Mesenchymal stem cell (in vitro differentiated cells and primary cell): Measurements from ENCODE around the gene DENND4C.

Experiments used
- DNase-seq: peaks from one replicate; pipeline ENCODE4 v3.0.0-alpha.2; 2013
- H2AFZ ChIP-seq: one replicate; pipeline ENCODE4 v1.6.1; 2013; ENCODE audit warnings: low read depth, mild to moderate bottlenecking, control low read depth, inconsistent platforms, low read length, moderate library complexity
- H2AK5ac ChIP-seq: 2 replicates; pipeline ENCODE4 v1.6.1; 2013; ENCODE audit warnings: low read length, moderate library complexity, mild to moderate bottlenecking, inconsistent platforms; ENCODE audit not compliant: severe bottlenecking
- H2BK120ac ChIP-seq: one replicate; pipeline ENCODE4 v1.6.1; 2013; ENCODE audit warnings: low read depth, mild to moderate bottlenecking, inconsistent platforms, low read length, moderate library complexity
- H2BK12ac ChIP-seq, 2 experiments: one replicate each; pipeline ENCODE4 v1.6.1; 2013; ENCODE audit warnings: inconsistent platforms in 2 of 2, low read length in 2 of 2, mild to moderate bottlenecking in 2 of 2, moderate library complexity in 2 of 2, control low read depth in 1 of 2
- H2BK15ac ChIP-seq: one replicate; pipeline ENCODE4 v1.6.1; 2013; ENCODE audit warnings: mild to moderate bottlenecking, low read depth, inconsistent platforms; ENCODE audit not compliant: poor library complexity, severe bottlenecking
- H2BK5ac ChIP-seq: 2 replicates; pipeline ENCODE4 v1.6.1; 2013; ENCODE audit warnings: low read depth, mild to moderate bottlenecking, low read length, control low read depth, inconsistent platforms; ENCODE audit not compliant: poor library complexity, severe bottlenecking
- H3K14ac ChIP-seq, 2 experiments: one replicate each; pipeline ENCODE4 v1.6.1; 2013; ENCODE audit warnings: inconsistent platforms in 2 of 2, low read length in 2 of 2, control low read depth in 1 of 2, mild to moderate bottlenecking in 1 of 2, moderate library complexity in 1 of 2
- H3K18ac ChIP-seq, 2 experiments: one replicate each; pipeline ENCODE4 v1.6.1; 2013; ENCODE audit warnings: inconsistent platforms in 2 of 2, low read length in 2 of 2, control low read depth in 1 of 2, low read depth in 1 of 2, mild to moderate bottlenecking in 1 of 2
- H3K23ac ChIP-seq, 2 experiments: one replicate each; pipeline ENCODE4 v1.6.1; 2013; ENCODE audit warnings: inconsistent platforms in 2 of 2, low read length in 2 of 2, mild to moderate bottlenecking in 2 of 2, moderate library complexity in 2 of 2, control low read depth in 1 of 2
- H3K27ac ChIP-seq: 2 replicates; pipeline ENCODE4 v1.5.1; 2013; ENCODE audit warnings: mild to moderate bottlenecking, moderate library complexity, low read length, control low read depth, inconsistent platforms; ENCODE audit not compliant: poor library complexity, severe bottlenecking
- H3K27me3 ChIP-seq, 2 experiments: 2 replicates each; pipeline versions ENCODE4 v1.6.1 to v1.7.0; 2013; ENCODE audit warnings: low read length in 2 of 2, mild to moderate bottlenecking in 2 of 2, moderate library complexity in 2 of 2, control low read depth in 1 of 2, inconsistent platforms in 1 of 2; ENCODE audit not compliant: control insufficient read depth in 1 of 2, insufficient read depth in 1 of 2
- H3K36me3 ChIP-seq, 2 experiments: 2 replicates each; pipeline versions ENCODE4 v1.6.1 to v1.7.0; 2013; ENCODE audit warnings: low read length in 2 of 2, control low read depth in 1 of 2, inconsistent platforms in 1 of 2, low read depth in 1 of 2, mild to moderate bottlenecking in 1 of 2; ENCODE audit not compliant: insufficient read depth in 2 of 2, control insufficient read depth in 1 of 2
- H3K4ac ChIP-seq, 2 experiments: one replicate each; pipeline ENCODE4 v1.6.1; 2013; ENCODE audit warnings: inconsistent platforms in 2 of 2, low read length in 2 of 2, mild to moderate bottlenecking in 2 of 2, moderate library complexity in 2 of 2, control low read depth in 1 of 2, low read depth in 1 of 2
- H3K4me1 ChIP-seq: 2 replicates; pipeline ENCODE4 v1.6.1; 2013; ENCODE audit warnings: low read depth, low read length, control low read depth; ENCODE audit not compliant: control insufficient read depth, insufficient read depth
- H3K4me2 ChIP-seq: 2 replicates; pipeline ENCODE4 v1.6.1; 2013; ENCODE audit warnings: low read length, mild to moderate bottlenecking, inconsistent platforms; ENCODE audit not compliant: poor library complexity, severe bottlenecking
- H3K4me3 ChIP-seq, 2 experiments: 2 replicates each; pipeline versions ENCODE4 v1.5.1 to v1.7.0; 2013; ENCODE audit warnings: low read length in 2 of 2, mild to moderate bottlenecking in 2 of 2, control low read depth in 1 of 2, low read depth in 1 of 2; ENCODE audit not compliant: insufficient read depth in 1 of 2
- H3K79me1 ChIP-seq: replicated peaks from 2 replicates; pipeline ENCODE4 v1.6.1; 2013; ENCODE audit warnings: mild to moderate bottlenecking, control low read depth, low read length, inconsistent platforms; ENCODE audit not compliant: poor library complexity, severe bottlenecking
- H3K9ac ChIP-seq: 2 replicates; pipeline ENCODE4 v1.7.0; 2013; ENCODE audit warnings: mild to moderate bottlenecking, low read length, moderate library complexity
- H3K9me3 ChIP-seq: 2 replicates; pipeline ENCODE4 v1.7.0; 2013; ENCODE audit warnings: mild to moderate bottlenecking, low read length; ENCODE audit not compliant: control insufficient read depth
- H4K8ac ChIP-seq: one replicate; pipeline ENCODE4 v1.6.1; 2013; ENCODE audit warnings: inconsistent platforms, mild to moderate bottlenecking, low read length, moderate library complexity
- H4K91ac ChIP-seq: one replicate; pipeline ENCODE4 v1.6.1; 2013; ENCODE audit warnings: mild to moderate bottlenecking, low read length, inconsistent platforms
- WGBS: methylation state at CpG from one replicate; pipeline ENCODE4 v1.1.7; 2013; ENCODE audit warnings: mixed read lengths; 5-methylcytosine and 5-hydroxymethylcytosine counted together

Gene DENND4C

DNA sequence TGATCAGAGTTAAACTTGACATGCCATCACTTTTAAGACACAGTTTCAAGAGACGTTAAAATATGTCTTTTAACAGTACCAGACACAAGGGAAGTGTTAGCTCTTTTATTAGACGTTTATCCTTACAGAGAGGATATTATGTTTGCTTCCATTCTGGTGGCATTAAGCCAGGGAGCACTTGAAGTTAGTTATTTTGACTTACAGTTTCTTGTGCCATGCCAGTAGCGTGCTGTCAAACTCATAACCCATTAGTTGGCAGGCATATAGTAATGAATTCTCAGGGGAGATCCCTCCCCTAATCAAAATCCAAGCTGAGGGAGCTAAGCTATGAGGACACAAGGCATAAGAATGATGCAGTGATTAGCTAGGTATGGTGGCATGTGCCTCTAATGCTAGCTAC lies 83.1 kb downstream of the DENND4C start:
- no peak overlapping the region for H3K23ac ChIP-seq
- no peaks in the 10 kb centered on the region for H3K4me1 ChIP-seq
- H3K27me3 ChIP-seq, result no peaks in the 10 kb centered on the region
- no peak overlapping the region for H2BK5ac ChIP-seq
- no peak for DNase-seq
- no peak overlapping the region for H3K14ac ChIP-seq
- H2BK120ac ChIP-seq, result no peak overlapping the region
- no peaks in the 10 kb centered on the region for H3K9me3 ChIP-seq
- no peak overlapping the region for H2BK15ac ChIP-seq
- no peak overlapping the region for H2AK5ac ChIP-seq
- H3K4ac ChIP-seq, result no peak overlapping the region
- peaks cover 11% of the 10 kb centered on the region for H3K79me1 ChIP-seq
- WGBS, result 94% methylated on average over 2 of the region's 3 CpGs
- H3K18ac ChIP-seq, result no peak overlapping the region
- H2AFZ ChIP-seq, result no peak overlapping the region
- H3K9ac ChIP-seq, result no peak overlapping the region
- H3K27ac ChIP-seq, result no peak overlapping the region
- H3K36me3 ChIP-seq, result peaks cover 2 to 36% of the 10 kb centered on the region in 2 experiments
- H4K8ac ChIP-seq, result no peak overlapping the region
- no peak overlapping the region for H3K4me2 ChIP-seq
- no peak overlapping the region for H3K4me3 ChIP-seq
- H2BK12ac ChIP-seq, result no peak overlapping the region
- no peak overlapping the region for H4K91ac ChIP-seq

DNA sequence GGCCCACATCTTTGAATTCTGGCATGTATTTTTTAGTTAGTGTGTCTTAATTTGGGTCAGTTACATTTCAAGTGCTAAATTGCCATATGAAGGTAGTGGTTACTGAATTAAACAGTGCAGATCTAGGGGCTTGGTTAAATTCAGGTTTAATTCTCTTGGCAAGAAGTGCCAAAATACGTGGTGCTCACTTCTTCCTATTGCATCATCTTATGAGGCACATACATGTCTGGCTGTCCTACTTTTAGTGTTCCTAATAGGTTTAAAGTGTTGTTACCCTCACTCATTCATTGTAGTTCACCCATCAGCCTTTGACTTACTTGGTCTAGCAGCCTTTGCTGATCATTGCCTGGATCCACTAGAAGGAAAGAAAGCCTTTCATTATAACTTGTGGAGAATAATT lies 90.0 kb downstream of the DENND4C start:
- no peak overlapping the region for H2BK15ac ChIP-seq
- H3K27me3 ChIP-seq, result no peaks in the 10 kb centered on the region
- H2BK120ac ChIP-seq, result no peak overlapping the region
- H3K27ac ChIP-seq, result no peak overlapping the region
- H3K4me2 ChIP-seq, result no peak overlapping the region
- no peak overlapping the region for H3K14ac ChIP-seq
- DNase-seq, result no peak
- no peak overlapping the region for H4K91ac ChIP-seq
- no peak overlapping the region for H2BK5ac ChIP-seq
- no peak overlapping the region for H2BK12ac ChIP-seq
- no peak overlapping the region for H3K18ac ChIP-seq
- no peak overlapping the region for H2AK5ac ChIP-seq
- no peak overlapping the region for H3K9ac ChIP-seq
- no peaks in the 10 kb centered on the region for H3K4me1 ChIP-seq
- H3K9me3 ChIP-seq, result no peaks in the 10 kb centered on the region
- H3K36me3 ChIP-seq, result peaks cover 4 to 60% of the 10 kb centered on the region in 2 experiments
- H3K4me3 ChIP-seq, result no peak overlapping the region
- H3K4ac ChIP-seq, result no peak overlapping the region
- no peak overlapping the region for H3K23ac ChIP-seq
- no peak overlapping the region for H4K8ac ChIP-seq
- H2AFZ ChIP-seq, result no peak overlapping the region
- WGBS, result 100% methylated on average over 1 of the region's 1 CpG
- peaks cover 9% of the 10 kb centered on the region for H3K79me1 ChIP-seq

DNA sequence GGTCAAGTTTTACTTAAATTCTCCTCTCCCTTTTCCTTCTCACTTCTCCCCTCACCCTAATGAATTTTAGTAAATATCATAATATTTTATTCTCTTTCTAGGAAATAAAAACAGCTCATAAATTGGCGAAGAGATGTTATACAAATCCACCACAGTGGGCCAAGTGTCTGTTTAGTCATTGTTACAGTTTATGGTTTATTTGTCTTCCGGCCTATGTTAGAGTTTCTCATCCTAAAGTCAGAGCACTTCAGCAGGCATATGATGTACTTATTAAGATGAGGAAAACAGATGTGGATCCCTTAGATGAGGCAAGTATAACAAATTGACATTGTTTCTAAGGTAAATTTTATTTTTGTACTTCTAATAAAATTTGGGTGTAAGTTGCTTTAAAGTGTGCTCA lies 101.4 kb downstream of the DENND4C start:
- Histone ChIP-seq H2AFZ (no peak overlapping the region), H3K18ac (no peak overlapping the region), H2BK15ac (no peak overlapping the region), H2BK12ac (no peak overlapping the region), H3K79me1 (peaks cover 4% of the 10 kb centered on the region), H3K9ac (no peak overlapping the region), H3K27ac (no peak overlapping the region), H3K4me2 (no peak overlapping the region), H2BK120ac (no peak overlapping the region), H4K8ac (no peak overlapping the region), H3K4me1 (no peaks in the 10 kb centered on the region), H3K36me3 (peaks cover 9 to 73% of the 10 kb centered on the region in 2 experiments), H3K4ac (no peak overlapping the region), H2BK5ac (no peak overlapping the region), H3K14ac (no peak overlapping the region), H3K9me3 (no peaks in the 10 kb centered on the region), H3K23ac (no peak overlapping the region), H3K4me3 (no peak overlapping the region), H2AK5ac (no peak overlapping the region), H4K91ac (no peak overlapping the region), H3K27me3 (no peaks in the 10 kb centered on the region)
- WGBS, result 100% methylated on average over 2 of the region's 2 CpGs
- no peak for DNase-seq

DNA sequence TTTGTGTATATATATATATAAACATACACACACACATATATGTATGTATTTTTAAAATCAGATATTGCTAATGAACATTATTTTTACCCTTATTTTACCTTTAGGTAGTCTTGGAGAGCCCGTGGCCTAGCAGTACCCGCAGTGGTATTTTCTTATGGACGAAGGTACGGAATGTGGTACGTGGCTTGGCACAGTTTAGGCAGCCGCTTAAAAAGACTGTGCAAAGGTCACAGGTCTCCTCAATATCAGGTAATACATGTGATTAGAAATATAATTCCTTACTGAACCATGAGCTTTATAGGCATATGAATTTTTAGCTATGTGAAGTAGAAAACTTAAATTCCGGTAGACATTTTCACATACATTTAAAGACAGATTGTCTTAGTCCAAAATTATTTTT lies 105.7 kb downstream of the DENND4C start:
- Histone ChIP-seq H3K4ac (no peak overlapping the region), H3K9me3 (no peaks in the 10 kb centered on the region), H2BK12ac (no peak overlapping the region), H2AFZ (no peak overlapping the region), H3K4me2 (no peak overlapping the region), H3K18ac (no peak overlapping the region), H3K27me3 (no peaks in the 10 kb centered on the region), H2BK5ac (no peak overlapping the region), H3K36me3 (peaks cover 3 to 93% of the 10 kb centered on the region in 2 experiments), H2BK15ac (no peak overlapping the region), H3K4me3 (no peak overlapping the region), H3K4me1 (no peaks in the 10 kb centered on the region), H3K9ac (no peak overlapping the region), H3K79me1 (peaks cover 7% of the 10 kb centered on the region), H3K27ac (no peak overlapping the region), H2BK120ac (no peak overlapping the region), H4K8ac (no peak overlapping the region), H4K91ac (no peak overlapping the region), H3K14ac (no peak overlapping the region), H2AK5ac (no peak overlapping the region), H3K23ac (no peak overlapping the region)
- no peak for DNase-seq
- WGBS, result 100% methylated on average over 5 of the region's 7 CpGs
